Epithelial cell of esophagus (primary cell): ENCODE measurements around the gene TNK1.

ENCODE experiments used
- DNase-seq: peaks from one replicate; pipeline ENCODE4 v3.0.0; 2010; ENCODE audit warnings: low read depth
- H3K4me3 ChIP-seq: 2 replicates; pipeline ENCODE4 v1.5.1; 2011; ENCODE audit warnings: mild to moderate bottlenecking, low read length, control low read depth
- TF ChIP-seq, protein P1 (sequence below): IDR thresholded peaks from 2 replicates; pipeline ENCODE4 v1.5.1; 2011; ENCODE audit warnings: low read depth, mild to moderate bottlenecking, low read length, control low read depth, inconsistent platforms; ENCODE audit not compliant: insufficient read depth; ENCODE audit errors: missing control alignments

Gene TNK1

DNA sequence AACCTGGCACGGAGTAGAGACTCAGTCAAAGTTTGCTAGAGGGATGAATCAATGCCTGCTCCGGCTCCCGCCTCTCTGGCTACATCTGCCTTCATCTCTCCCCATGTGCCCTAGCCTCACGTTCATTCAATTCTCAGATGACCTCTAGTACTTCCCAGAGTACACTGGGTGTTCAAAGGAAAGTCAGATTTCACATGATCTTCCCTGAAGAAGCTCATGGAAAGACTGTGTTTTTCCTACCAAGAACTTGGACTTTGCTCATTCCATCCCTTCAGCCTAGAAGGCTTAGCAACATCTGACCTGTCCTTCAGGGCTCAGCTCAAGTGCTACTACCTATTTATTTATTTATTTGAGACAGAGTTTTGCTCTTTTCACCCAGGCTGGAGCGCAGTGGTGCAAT, 11.1 kb upstream of the TNK1 start:
- DNase-seq, result no peak
- no peak overlapping the region for H3K4me3 ChIP-seq
- TF ChIP-seq, protein P1, sequence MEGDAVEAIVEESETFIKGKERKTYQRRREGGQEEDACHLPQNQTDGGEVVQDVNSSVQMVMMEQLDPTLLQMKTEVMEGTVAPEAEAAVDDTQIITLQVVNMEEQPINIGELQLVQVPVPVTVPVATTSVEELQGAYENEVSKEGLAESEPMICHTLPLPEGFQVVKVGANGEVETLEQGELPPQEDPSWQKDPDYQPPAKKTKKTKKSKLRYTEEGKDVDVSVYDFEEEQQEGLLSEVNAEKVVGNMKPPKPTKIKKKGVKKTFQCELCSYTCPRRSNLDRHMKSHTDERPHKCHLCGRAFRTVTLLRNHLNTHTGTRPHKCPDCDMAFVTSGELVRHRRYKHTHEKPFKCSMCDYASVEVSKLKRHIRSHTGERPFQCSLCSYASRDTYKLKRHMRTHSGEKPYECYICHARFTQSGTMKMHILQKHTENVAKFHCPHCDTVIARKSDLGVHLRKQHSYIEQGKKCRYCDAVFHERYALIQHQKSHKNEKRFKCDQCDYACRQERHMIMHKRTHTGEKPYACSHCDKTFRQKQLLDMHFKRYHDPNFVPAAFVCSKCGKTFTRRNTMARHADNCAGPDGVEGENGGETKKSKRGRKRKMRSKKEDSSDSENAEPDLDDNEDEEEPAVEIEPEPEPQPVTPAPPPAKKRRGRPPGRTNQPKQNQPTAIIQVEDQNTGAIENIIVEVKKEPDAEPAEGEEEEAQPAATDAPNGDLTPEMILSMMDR, result no peak

DNA sequence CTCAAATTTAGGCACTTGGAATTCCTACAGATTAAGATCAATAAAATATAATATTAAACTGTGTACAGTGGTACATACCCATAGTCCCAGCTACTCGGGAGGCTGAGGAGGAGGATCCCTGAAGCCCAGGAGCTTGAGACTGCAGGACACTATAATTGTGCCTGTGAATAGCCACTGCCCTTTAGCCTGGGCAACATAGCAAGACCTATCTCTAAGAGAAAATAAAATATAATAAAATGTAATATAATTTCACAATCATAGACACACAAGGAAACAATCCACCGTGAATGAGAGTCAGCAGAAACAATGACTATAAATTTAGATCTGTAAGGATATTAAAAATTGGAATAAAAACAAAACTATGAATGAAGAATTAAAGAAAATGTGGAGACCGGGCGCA, 10.0 kb upstream of the TNK1 start:
- H3K4me3 ChIP-seq, result no peak overlapping the region
- TF ChIP-seq, protein P1, result no peak
- DNase-seq, result no peak

DNA sequence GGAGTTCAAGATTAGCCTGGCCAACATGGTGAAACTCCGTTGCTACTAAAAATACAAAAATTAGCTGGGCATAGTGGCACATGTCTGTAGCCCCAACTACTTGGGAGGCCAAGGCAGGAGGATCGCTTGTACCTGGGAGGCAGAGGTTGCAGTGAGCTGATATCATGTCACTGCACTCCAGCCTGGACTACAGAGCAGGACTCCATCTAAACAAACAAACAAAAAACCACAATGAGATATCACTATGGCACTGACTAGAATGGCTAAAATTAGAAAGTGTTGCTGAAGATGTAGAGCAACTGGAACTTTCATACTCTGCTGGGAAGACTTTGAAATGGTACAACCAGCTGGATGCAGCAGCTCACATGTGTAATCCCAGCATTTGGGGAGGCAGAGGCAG, 6.5 kb upstream of the TNK1 start:
- DNase-seq, result no peak
- H3K4me3 ChIP-seq, result no peak overlapping the region
- TF ChIP-seq, protein P1, result no peak

DNA sequence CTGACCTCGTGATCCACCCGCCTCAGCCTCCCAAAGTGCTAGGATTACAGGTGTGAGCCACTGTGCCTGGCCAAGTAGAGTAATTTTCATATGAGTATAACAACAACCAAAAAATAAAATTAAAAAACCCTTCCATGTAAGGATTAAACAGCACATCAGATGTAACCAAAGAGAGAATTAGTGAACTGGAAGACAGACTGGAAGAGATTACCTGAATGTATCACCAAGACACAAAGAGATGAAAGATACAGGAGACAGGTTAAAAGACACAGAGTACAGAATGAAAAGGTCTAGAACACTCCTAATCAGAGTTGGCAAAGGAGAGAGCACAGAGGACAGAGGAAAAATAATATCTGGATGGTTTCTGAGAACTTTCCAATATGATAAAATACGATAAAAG, 1.8 kb upstream of the TNK1 start:
- no peak for DNase-seq
- no peak overlapping the region for H3K4me3 ChIP-seq
- TF ChIP-seq, protein P1, result no peak

DNA sequence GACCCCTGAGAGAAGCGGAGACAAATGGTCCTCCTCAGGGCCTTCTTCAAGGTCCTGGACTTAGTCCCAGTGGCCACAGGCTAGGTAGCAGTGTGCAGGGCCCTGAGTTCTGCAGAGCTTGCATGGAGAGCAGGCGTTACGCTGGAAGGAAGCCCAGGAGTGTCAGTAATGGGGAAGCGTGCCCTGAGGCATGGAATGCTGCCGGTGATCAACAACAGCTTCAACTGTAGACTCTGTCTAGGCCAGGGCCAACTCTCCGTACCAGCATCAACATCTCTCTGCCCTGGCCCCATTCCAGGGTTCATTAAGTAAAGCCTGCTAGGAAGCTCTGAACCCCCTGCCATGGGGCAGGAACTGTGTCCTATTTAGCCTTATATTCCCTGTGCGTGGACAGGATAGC, 568 bp upstream of the TNK1 start:
- TF ChIP-seq, protein P1, result no peak
- peak overlapping the region; percentile 54 for H3K4me3 ChIP-seq
- peak; percentile 46 for DNase-seq

DNA sequence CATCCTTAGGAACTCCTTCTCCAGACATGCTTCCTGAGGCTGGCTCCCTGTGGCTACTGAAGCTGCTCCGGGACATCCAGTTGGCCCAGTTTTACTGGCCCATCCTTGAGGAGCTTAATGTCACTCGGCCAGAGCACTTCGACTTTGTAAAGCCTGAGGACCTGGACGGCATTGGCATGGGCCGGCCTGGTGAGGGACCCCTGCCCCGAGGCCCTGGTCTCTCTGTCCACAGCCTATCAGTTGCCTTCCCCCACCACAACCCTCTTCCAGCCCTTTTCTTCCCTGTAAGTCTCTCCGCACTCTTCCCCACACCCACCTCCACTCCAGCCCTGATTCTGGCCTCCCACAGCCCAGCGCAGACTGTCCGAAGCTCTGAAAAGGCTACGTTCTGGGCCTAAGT, 2.0 kb downstream of the TNK1 start:
- TF ChIP-seq, protein P1, result no peak
- no peak overlapping the region for H3K4me3 ChIP-seq

DNA sequence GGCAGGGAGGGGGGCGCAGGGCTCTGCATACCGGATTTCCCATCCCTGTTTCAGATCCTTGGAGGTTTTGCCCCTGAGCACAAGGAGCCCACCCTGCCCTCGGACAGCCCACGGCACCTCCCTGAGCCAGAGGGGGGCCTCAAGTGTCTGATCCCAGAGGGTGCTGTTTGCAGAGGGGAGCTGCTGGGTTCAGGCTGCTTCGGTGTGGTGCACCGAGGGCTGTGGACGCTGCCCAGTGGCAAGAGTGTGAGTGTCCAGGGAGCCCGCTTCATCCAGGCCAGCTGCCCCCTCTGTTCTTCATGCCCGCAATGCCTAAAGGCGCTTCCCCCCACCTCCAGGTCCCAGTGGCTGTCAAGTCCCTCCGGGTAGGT, 2.5 kb downstream of the TNK1 start:
- TF ChIP-seq, protein P1, result no peak
- no peak overlapping the region for H3K4me3 ChIP-seq
- DNase-seq, result no peak

More for the DNA sequence above, 2.0 kb downstream of the TNK1 start:
- no peak for DNase-seq
